Suppressor macrophage treated with lipopolysaccharide for 1 hour (primary cell): Measurements from ENCODE around the gene MCF2L.
"Not testable (repeated sequence)": the region's sequence is repeated elsewhere in the genome, so short reads cannot be mapped to it uniquely, and the experiment has no call there.

Experiments
- DNase-seq, 3 donors: peaks; one replicate each; pipeline ENCODE4 v3.0.0-alpha.2; 2020 to 2022

Gene MCF2L

DNA sequence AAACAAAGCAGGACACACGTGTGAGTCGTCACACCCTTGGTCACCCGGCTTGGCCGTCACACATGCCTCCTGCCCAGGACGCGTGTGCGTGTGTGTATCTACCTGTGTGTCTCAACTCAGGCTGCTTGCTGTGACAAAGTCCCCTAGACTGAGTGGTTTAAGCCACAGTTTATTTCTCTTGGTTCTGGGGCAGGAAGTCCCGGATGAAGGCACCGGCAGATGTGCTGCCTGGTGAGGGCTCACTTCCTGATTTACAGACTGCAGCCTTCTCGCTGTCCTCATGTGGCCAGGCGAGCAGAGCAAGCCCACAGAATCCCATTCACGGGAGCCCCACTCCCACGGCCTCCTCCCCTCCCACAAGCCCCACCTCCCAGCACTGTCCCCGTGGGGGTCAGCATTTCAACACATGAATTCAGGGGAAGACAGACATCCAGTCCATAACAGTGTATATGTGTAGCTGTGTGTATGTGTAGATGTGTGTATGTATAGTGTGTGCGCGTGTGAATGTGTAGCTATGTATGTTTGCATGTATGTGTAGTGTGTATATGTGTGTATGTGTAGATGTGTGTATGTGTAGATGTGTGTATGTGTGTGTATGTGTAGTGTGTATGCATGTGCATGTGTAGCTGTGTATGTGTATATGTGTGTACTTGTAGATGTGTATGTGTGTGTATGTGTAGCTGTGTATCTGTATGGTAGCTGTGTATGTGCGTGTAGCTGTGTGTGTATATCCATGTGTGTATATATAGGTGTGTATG, 51.5 kb downstream of the MCF2L start:
- peak in 1 of 3 donors; percentile 8 for DNase-seq

DNA sequence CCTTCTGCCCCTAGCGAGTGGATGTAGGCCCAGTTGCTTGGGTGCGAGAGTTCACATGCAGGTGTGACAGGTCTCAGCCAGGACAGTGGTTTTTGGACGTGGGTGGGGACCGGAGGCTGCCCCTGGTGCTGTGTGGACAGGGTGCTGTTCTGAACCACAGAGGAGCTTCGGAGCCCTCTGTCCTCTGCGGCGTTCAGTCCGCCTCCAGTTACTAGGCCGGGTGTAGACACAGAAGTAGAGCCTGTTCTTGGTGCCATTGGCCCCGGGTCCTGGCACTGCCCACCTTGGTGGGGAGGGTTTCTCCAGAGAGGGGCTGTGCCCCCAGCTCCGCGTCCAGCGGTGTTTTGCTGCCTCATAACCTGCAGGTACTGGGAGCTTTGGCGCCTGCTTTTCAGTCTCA, 52.4 kb downstream of the MCF2L start:
- no peak for DNase-seq

DNA sequence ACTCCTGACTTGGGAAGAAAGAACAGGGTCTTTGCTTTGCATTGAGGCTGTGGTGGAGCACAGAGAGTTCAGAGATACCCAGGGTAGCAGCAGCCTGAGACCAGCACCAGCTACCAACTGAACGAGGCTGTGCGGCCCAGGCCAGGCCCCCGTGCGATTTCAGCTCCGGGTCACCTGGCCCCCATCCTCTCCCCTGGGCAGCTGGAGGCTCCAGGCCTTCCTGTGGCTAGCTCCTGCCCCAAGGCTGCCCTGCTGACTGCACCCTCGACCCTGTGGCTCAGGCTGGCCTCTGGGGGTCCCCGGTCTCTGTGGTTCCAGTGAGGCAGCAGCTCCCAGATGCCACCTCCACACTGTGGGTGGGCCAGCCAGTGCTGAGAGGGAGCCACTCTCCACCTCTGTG, 52.8 kb downstream of the MCF2L start:
- DNase-seq = no peak

DNA sequence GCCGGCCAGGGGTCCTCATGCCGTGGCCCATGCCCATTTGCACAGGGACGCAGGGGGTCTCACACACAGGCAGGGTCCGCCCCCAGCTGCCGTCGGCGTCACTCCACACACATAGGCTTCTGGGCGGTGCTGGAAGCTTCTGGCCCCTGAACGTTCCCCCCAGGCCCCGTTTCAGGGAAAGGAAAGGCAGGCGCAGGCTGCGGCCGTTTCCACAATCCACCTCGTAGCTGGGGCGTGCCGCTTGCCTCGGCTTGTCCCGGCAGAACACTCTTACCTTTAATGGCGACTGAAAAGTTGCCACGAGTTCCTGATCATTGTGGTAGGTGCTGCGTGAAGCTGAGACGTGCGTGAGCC, 53.4 kb downstream of the MCF2L start:
- no peak for DNase-seq

DNA sequence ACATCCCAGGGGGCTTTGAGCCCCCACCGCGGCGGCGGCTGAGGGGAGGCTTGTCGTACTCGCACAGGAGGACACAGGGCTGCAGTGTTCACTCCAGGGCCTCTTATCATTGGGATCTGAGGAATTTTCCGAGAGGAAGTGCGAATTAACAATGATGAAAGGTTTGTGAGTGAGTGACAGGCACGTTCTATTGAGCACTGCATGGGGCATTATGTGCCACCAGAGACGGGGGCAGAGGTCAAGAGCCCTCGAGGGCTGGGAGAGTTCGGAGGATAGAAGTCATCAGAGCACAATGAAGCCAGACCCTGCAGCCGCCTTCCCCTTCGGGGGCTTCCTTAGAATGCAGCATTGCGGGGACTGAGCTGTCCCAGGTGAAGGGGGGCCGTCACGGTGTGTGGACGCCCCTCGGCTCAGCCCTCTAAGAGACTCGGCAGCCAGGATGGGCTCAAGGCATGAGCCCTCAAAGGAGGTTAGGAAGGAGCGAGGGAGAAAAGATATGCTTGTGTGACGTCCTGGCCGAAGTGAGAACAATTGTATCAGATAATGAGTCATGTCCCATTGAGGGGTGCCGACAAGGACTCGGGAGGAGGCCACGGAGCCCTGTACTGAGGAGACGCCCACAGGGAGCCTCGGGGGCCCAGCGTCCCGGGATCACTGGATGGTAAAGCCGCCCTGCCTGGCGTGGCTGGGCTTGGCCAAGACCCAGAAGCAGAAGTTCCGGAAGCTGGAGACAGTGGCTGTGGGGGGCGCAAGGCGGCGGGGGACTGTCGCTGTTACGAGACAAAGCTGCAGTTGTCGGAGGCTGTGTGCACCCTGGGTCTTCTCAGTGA, 53.9 kb downstream of the MCF2L start:
- no peak for DNase-seq

DNA sequence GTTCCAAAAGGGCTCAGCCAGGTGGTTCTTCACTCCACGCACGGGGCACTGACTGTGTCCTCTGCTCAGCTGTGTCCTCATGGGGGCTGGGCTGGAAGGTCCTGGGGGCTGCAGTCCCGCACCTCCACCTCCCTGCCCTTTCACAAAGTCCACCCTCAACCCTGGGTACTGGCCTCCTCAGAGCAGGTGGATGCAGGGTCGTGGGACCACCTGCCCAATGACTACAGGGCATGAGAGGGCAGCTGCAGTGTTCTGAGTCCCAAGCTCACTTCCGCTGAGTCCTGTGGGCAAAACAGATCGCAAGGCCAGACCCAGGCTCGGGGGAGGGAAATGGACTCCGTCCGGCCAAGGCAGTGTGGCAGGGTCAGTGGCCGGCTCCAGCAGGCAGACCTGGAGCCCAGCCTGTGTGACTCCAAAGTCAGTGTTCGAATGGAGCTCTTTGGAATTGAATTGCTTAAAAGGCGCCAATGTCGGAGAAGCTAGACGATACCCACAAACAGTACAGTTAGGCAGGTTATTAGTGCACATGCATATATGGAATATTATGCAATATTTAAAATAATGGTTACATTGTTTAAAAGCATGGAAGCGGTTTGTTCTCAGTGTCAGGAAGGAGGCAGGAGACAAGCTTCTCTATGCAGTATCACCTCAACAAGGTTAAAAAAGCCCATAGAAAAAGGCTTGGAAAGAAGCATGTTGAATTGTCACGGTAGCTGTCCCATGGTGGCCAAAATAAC, 54.8 kb downstream of the MCF2L start:
- DNase-seq = no peak

DNA sequence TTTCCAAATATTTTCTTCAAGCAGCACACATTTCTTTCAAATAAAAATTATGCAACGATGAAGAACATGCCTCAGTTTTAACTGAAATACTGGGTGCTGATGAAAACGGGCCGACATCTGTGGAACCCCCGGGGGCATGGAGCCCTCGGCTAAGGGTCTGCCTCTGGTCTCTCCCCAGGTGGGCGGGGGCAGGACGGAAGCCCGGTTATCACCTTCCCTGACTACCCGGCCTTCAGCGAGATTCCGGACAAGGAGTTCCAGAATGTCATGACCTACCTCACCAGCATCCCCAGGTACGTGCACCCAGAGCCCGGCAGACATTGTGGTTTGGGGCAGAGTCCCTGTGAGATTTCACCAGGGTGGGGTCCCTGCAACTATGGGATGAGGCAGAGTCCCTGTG, 55.5 kb downstream of the MCF2L start:
- no peak for DNase-seq

DNA sequence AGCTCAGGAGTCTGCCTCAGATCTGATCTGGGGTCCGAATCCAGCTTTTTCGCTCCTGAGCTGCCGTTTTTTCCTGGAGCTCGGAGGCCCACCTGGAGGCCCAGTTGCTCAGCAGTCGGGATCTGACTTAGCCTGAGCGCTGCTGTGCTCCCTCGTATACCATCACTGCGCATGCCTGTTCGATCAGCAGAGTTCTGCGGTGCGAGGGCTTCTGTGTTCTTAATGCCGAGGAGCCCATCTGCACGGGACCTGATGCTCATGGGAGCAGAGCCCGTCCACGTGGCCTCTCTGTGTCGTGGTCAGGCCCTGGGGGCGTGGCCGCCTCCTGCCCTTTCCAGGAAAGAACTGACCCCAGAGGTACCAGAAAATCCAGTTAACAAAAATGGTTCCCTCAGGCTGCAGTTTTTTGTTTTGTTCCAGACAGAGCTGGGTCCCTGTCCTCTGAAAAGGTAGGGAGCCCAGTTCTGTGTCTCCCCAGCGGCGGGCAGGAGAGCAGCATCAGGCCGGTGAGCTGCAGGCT, 57.4 kb downstream of the MCF2L start:
- DNase-seq = no peak

DNA sequence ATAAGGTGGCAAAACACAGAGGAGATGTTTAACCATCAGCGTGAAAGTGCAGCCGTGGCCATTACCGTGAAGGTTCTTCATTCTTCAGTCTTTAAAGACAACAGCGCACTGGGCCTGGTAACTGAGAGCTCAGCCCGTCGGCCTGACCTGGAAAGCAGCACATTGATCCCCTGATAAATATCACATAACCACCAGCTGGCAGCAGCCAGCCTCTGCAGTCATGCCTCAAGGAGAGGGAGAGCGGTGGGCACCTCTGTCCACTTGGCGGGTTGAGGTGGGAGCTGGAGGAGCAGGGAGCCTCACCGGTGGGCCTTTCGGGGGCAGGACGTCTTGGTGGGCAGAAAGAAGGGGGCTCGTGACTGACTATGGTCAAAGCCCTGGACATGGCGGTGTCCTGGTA, 58.1 kb downstream of the MCF2L start:
- no peak for DNase-seq

DNA sequence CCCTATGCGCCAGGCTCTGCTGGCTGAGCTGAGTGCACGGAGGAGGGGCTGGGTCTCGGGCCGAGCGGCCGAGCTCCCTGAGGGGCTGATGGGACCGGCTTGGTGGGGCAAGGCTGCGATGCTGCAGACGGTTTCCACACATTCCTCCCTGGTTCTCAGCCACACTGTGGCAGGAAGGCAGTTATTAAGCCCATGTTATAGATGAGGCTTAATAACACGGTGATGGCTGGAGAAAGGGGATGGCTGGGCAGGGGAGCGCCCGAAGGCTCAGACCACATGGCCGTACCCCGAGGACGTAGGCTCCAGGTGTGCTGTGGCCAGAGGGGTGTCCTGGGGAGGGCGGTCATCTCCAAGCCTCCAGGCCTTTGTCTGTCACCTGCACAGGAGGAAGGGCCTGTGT, 58.6 kb downstream of the MCF2L start:
- no peak for DNase-seq

DNA sequence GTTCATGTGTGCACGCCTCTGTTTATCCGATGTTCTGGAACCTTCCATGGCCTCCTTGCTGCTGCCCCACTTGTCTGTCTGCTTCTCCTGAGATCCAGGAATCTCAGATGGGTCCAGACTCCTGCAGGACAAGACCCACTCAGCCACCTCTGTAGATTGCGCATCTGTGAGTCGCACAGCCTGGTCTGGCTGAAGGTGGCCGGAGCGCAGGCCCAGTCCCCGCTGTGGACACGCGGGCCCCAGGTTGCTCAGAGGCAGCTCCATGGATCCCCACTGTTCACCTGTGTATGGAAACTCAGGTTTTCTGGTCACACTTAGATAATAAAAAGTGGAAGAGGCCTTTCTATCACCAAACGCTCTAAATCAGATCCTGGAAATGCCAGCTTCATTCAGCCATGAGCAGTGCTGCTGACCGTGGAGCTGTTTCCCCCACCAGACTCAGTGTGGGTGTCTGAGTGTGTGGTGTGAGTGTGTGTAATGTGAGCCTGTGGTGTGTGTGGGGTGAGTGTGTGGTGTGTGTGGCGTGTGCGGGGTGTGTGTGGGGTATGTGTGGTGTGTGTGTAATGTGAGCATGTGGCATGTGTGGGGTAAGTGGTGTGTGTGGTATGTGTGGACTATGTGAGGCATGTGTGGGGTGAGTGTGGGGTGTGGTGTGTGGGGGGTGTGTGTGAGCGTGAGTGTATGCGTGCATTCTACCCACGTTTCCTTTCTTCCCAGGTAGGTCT, 59.5 kb downstream of the MCF2L start:
- DNase-seq = no peak

DNA sequence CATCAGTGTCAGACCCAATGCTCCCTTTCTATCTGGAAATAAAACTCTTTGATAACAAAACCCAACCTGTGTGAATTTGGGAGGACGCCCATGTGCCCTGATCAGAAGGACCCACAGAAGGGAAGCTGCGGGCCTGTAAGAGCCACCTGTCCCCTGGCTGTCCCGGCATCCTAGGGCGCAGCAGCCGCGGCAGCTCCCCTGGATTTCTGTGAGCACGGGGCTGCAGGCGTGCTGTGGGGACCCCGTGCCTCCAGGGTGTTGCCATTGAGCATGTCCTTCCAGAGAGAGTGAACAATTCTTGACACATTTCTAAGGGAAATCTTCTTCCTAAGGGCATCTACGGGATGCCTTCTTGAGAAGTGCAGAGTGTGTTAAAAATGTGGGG, 60.0 kb downstream of the MCF2L start:
- DNase-seq = no peak

DNA sequence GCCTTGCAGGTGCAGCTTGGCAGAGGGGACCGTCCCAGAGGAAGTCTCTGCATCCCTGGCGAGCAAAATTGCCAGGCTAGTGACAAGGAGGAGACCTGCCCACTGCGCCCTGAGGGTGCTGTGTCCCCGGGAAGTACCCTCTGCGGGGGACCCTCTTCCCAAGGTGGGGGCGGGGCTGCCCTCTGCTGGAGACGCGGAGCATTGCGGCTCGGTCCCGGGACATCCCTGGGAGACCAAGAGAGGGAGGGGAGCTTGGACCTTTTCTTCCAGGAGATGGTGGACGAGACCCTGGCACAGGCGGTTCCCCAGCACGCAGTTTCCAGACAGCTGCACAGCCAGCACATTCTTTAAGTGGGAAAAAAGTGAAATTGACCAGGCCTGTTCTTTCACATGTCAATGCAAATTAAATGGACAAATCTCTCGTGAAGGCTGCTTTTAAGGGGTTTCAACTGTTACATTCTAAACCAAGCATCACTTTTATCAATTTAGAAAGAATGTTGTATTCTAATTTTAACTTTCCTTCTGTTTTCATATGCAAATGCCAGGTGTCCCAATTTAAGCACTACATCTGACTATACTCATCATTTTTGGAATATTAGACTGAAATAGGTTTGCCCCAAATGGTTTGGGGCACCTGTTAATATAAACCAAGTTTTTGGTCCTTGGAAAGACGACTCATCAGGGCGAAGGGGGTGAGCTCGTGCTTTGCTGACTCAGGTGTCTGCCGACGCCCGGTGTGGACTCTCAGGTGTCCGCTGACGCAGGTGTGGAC, 60.7 kb downstream of the MCF2L start:
- peak; percentile 32 to 62 (median 42) for DNase-seq

DNA sequence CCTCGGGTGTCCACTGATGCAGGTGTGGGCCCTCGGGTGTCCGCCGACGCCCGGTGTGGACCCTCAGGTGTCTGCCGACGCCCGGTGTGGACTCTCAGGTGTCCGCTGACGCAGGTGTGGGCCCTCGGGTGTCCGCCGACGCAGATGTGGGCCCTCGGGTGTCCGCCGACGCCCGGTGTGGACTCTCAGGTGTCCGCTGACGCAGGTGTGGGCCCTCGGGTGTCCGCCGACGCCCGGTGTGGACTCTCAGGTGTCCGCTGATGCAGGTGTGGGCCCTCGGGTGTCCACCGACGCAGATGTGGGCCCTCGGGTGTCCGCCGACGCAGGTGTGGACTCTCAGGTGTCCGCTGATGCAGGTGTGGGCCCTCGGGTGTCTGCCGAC, 61.2 kb downstream of the MCF2L start:
- not testable (repeated sequence) for DNase-seq

DNA sequence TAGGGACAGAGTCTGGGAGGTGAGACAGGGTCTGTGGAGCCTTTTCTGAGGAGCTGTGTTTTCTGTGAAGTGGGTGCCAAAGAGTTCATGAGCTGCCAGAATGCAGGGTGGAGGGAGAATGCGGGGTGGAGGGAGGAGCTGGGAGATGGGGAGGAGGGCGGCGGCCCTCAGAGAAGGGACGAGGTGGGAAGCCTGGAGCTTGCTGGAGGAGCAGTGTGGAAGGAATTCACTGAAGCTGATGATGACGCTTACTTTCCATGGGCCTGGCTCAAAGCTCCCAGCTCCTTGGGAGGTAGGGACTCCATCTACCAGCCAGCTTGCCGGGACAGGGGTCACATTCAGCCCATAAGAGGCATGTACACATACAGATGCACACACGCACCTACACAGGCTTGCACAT, 62.5 kb downstream of the MCF2L start:
- DNase-seq = no peak

DNA sequence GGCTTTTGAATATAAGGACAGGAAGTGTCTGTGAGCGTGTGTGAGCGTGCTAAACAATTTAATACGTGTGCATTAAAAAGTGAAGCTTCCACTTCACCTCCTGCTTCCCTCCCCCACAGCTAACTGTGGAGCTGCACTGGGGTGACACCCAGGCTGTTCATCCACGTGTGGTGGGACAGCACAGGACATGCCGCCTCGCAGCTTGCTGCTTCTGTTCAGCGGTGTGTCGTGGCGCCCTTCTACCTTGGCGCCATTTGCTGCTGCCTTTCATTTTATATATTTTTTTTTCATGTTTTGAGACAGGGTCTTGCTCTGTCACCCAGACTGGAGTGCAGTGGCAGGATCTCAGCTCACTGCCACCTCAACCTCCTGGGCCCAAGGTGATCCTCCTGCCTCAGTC, 63.3 kb downstream of the MCF2L start:
- no peak for DNase-seq

DNA sequence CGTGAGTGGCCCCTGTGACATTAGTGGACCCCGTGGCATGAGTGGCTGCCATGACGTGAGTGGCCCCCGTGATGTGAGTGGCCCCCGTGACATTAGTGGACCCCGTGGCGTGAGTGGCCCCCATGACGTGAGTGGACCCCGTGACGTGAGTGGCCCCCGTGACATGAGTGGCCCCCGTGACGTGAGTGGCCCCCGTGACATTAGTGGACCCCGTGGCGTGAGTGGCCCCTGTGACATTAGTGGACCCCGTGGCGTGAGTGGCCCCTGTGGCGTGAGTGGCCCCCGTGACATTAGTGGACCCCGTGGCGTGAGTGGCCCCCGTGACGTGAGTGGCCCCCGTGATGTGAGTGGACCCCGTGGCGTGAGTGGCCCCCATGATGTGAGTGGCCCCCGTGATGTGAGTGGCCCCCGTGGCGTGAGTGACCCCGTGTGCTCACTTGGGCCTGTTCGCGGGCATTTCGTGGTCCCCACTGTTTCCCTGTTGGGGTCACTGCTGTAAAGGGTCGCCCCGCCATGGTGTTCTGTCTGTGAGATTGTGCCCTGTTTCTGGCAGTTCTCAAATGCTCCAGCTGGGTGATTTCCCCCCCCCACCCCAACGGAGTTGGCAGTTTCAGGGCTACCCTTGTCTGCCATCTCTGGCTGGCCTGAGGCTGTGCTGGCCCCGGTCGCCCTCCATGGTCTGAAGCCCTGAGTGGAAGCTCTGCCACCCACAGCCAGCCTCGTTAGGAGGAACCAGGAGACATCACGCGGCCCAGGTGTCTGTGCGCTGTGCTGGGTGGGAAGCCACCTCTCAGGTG, 64.2 kb downstream of the MCF2L start:
- DNase-seq = no peak

DNA sequence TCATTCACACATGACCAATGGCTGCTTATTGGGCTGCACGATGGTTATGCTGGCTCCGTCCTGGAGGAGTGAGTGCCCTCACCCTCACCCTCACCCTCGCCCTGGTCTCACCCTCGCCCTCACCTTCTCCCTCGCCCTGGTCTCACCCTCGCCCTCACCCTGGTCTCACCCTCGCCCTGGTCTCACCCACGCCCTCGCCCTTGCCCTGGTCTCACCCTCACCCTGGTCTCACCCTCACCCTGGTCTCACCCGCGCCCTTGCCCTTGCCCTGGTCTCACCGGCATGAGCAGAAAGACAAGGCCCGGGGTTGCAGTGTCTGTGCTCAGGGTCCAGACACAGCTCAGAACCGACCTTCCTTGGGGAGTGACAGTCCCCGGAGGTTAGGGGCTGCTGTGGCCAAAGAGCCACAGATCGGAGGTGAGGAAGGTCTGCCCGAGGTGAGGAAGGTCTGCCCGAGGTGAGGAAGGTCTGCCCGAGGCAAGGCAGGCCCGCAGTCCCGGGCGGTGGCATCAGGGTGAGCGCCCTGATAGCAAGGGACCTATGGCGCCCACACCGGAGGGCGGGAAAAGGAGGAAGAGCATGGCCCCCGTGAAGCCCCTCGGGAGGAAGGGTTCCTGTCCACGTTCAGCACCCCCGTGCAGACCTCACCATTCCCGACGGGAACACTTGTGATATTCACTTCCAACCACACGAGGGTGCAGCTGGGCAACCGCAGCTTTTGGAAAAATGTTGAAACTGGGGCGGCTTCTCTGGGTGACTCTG, 65.6 kb downstream of the MCF2L start:
- peak; percentile 22 to 40 (median 37) for DNase-seq

DNA sequence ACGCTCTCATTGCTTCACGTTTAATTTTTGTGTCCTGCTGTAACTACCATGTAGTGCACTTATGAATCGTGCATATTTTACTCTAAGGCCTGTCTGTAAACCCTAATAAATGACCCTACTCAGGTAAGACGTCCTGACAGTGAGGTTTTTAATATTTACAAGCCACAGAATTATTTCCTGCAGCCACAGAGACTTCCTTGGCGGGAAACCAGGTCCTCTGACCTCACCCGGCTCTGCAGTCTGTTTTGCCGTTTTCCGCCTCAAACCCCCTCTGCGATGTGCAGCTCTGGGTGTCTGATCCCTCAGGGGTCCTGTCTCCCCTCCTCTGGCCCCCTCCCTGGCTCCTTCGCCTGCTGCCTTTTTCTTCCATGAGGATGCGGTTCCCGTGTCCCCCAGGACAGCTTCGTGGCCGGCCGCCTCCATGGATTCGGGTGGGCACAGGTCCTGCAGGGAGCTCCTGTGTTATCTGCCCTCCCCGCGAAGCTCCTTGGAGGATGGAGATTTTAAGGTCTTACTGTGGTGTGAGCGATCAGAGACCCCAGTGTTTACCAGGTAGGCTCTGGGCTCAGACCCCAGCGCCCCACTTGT, 66.3 kb downstream of the MCF2L start:
- DNase-seq = no peak

DNA sequence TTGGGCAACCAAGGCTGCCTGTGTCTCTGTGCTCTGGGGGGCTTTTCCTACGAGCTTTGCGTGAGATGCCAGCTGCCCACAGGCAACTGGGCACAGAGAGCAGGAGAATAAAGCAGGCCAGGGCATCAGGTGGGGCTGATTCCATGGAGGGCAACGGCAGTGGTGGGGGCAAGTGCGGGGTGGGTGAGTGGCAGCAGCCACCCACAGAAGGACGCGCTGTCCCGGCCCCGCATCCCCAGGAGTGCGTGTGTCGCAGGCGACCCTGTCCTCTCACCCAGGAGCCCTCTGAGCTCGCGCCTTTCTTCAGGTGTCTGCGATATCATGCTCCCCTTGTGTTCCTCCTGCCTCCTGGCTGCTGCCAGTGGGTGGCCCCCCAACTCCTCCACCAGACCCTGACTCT, 67.4 kb downstream of the MCF2L start:
- DNase-seq = no peak
